T-cell (primary cell): ENCODE data around the gene AGR3. TPM values are rescaled to one million over a fixed set of nuclear protein-coding genes. Genes with fewer than 3 reads are reported as not detected.

ENCODE experiments used
- ATAC-seq, 4 experiments: fragments of 200-7000 bp in 3 of 4; fragments of 150-1000 bp in 1 of 4; cut with Tn5 transposase; replicated peaks in 1 of 4; 1 replicate in 3 of 4; 2 replicates in 1 of 4; pipeline ENCODE4 v1.10.0; 2021; ENCODE audit warnings: moderate library complexity in 3 of 4, mild to moderate bottlenecking in 2 of 4, moderate number of reproducible peaks in 1 of 4
- CTCF ChIA-PET, 2 donors: fragments of 300-600 bp; sonication (Branson Sonifier 250); formaldehyde crosslinking; loops; one replicate each; lab custom pipeline; 2022; ENCODE audit warnings: antibody characterized with exemption in 2 of 2; lab: Charles Lee
- POLR2A ChIA-PET, 2 donors: fragments of 300-600 bp; sonication (Branson Sonifier 250); formaldehyde crosslinking; loops; one replicate each; lab custom pipeline; 2022; ENCODE audit warnings: antibody characterized with exemption in 2 of 2; lab: Charles Lee
- DNase-seq, 35 experiments: peaks; one replicate each; pipeline versions ENCODE4 v3.0.0 to v3.0.0-alpha.2; 2013 to 2023
- H3K27ac ChIP-seq: one replicate; pipeline ENCODE4 v1.5.1; 2013; ENCODE audit warnings: low read length
- H3K27me3 ChIP-seq, 2 experiments: replicated peaks in 1 of 2; 1 replicate in 1 of 2; 2 replicates in 1 of 2; pipeline versions ENCODE4 v1.6.1 to v1.7.0; 2013; ENCODE audit warnings: low read length in 1 of 2, mixed read lengths in 1 of 2; ENCODE audit not compliant: control insufficient read depth in 2 of 2, insufficient read depth in 2 of 2; ENCODE audit errors: extremely low read depth in 1 of 2
- H3K36me3 ChIP-seq, 2 donors: 1 replicate in 1 of 2; 2 replicates in 1 of 2; pipeline versions ENCODE4 v1.6.1 to v1.7.0; 2013; ENCODE audit warnings: low read length in 1 of 2; ENCODE audit not compliant: control insufficient read depth in 2 of 2, insufficient read depth in 1 of 2; ENCODE audit errors: extremely low read depth in 1 of 2
- H3K4me1 ChIP-seq, 2 experiments: 1 replicate in 1 of 2; 2 replicates in 1 of 2; pipeline versions ENCODE4 v1.6.1 to v1.7.0; 2013; ENCODE audit warnings: low read length in 2 of 2, mixed read lengths in 1 of 2; ENCODE audit not compliant: insufficient read depth in 2 of 2, control insufficient read depth in 1 of 2; ENCODE audit errors: extremely low read depth in 1 of 2
- H3K4me3 ChIP-seq, 2 donors: 1 replicate in 1 of 2; 2 replicates in 1 of 2; pipeline versions ENCODE4 v1.5.1 to v1.7.0; 2013; ENCODE audit warnings: mild to moderate bottlenecking in 2 of 2, low read length in 1 of 2, moderate library complexity in 1 of 2; ENCODE audit not compliant: control insufficient read depth in 1 of 2; ENCODE audit errors: extremely low read depth in 1 of 2
- H3K9me3 ChIP-seq: 2 replicates; pipeline ENCODE4 v1.7.0; 2013
- H3K27ac Mint-ChIP-seq, 2 donors: one replicate each; pipeline ENCODE4 v1.8.0; 2020 to 2021; ENCODE audit warnings: mild to moderate bottlenecking in 2 of 2, mixed read lengths in 2 of 2
- H3K27me3 Mint-ChIP-seq, 2 donors: one replicate each; pipeline ENCODE4 v1.8.0; 2021 to 2022; ENCODE audit warnings: mixed read lengths in 2 of 2
- H3K36me3 Mint-ChIP-seq: one replicate; pipeline ENCODE4 v1.8.0; 2021; ENCODE audit warnings: mixed read lengths
- H3K4me1 Mint-ChIP-seq, 3 donors: one replicate each; pipeline ENCODE4 v1.8.0; 2020 to 2022; ENCODE audit warnings: mixed read lengths in 3 of 3, mild to moderate bottlenecking in 1 of 3
- H3K4me3 Mint-ChIP-seq, 3 donors: one replicate each; pipeline ENCODE4 v1.8.0; 2020 to 2022; ENCODE audit warnings: mild to moderate bottlenecking in 3 of 3, mixed read lengths in 3 of 3, moderate library complexity in 3 of 3
- H3K9me3 Mint-ChIP-seq, 3 donors: one replicate each; pipeline ENCODE4 v1.8.0; 2020 to 2022; ENCODE audit warnings: mixed read lengths in 3 of 3
- WGBS: methylation state at CpG from one replicate; pipeline ENCODE4 v1.1.5; 2013; ENCODE audit warnings: missing lambda C conversion rate; ENCODE audit not compliant: insufficient coverage; 5-methylcytosine and 5-hydroxymethylcytosine counted together
- total RNA-seq, 35 experiments: library from RNA in 6 of 35; stranded (reverse) in 6 of 35; fragments of 120-200 nt in 1 of 35; gene quantifications; one replicate each; pipeline versions ENCODE4 v1.2.1 to v1.2.4 and lab custom pipeline; 2013 to 2026

The AGR3 gene
- total RNA-seq, 5 donors from 2014 or later (not counting 1 experiment from before 2014, with no cell fraction given), result not detected

- Histone ChIP-seq H3K9me3 (no peaks in the 10 kb centered on the region), H3K4me3 (no peak overlapping the region), H3K27ac (no peak overlapping the region), H3K27me3 (no peaks in the 10 kb centered on the region), H3K4me1 (no peaks in the 10 kb centered on the region), H3K36me3 (no peaks in the 10 kb centered on the region)
- peaks cover 0 to 2% of the 10 kb centered on the region in 2 donors for H3K27me3 Mint-ChIP-seq
- no peaks in the 10 kb centered on the region for H3K4me1 Mint-ChIP-seq
- H3K36me3 Mint-ChIP-seq, result no peaks in the 10 kb centered on the region
- POLR2A ChIA-PET, result no interaction called here
- no peak for DNase-seq
- no CpG with 5 or more reads among the region's 1 CpG for WGBS
- H3K4me3 Mint-ChIP-seq, result no peak overlapping the region
- CTCF ChIA-PET, result no interaction called here
- ATAC-seq, result no peak
- no peak overlapping the region for H3K27ac Mint-ChIP-seq
- peaks cover 0 to 12% (median 10%) of the 10 kb centered on the region in 3 donors for H3K9me3 Mint-ChIP-seq
These were observed 48.4 kb downstream of the AGR3 start for GRCh38 chr7:16833373-16833772.

- Histone ChIP-seq H3K4me3 (no peak overlapping the region), H3K36me3 (no peaks in the 10 kb centered on the region), H3K9me3 (no peaks in the 10 kb centered on the region), H3K27ac (no peak overlapping the region), H3K4me1 (no peaks in the 10 kb centered on the region), H3K27me3 (peaks cover 0 to 8% of the 10 kb centered on the region in 2 experiments)
- POLR2A ChIA-PET, result no interaction called here
- peaks cover 12 to 16% of the 10 kb centered on the region in 2 donors for H3K27me3 Mint-ChIP-seq
- no peaks in the 10 kb centered on the region for H3K4me1 Mint-ChIP-seq
- peaks cover 0 to 17% (median 10%) of the 10 kb centered on the region in 3 donors for H3K9me3 Mint-ChIP-seq
- no peak overlapping the region for H3K4me3 Mint-ChIP-seq
- DNase-seq (no peak), ATAC-seq (no peak)
- CTCF ChIA-PET, result no interaction called here
- H3K27ac Mint-ChIP-seq, result no peak overlapping the region
- no peaks in the 10 kb centered on the region for H3K36me3 Mint-ChIP-seq
These were observed 55.7 kb downstream of the AGR3 start for GRCh38 chr7:16826060-16826459.

DNA sequence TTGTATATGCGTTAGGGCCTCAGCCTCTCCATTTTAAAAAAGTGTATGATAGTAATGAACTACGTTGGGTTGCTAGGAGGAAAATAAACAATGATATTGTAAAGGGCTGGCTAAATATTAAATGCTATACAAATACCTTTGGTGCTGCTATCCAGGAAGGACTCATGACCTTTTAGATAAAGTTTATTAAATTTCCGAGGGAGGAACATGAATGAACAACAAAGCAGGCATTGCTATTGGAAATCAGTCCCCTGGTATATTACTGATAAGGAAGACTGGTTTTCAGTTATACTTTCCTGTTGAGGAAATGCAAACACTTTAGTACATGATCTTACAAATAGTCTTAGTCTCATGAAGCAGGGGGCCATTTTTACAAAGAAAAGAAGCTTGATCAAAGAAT lies 59.8 kb downstream of the AGR3 start:
- Histone ChIP-seq H3K27ac (no peak overlapping the region), H3K4me3 (no peak overlapping the region), H3K36me3 (no peaks in the 10 kb centered on the region), H3K27me3 (peaks cover 0 to 8% of the 10 kb centered on the region in 2 experiments), H3K9me3 (no peaks in the 10 kb centered on the region), H3K4me1 (no peaks in the 10 kb centered on the region)
- no peak for DNase-seq
- ATAC-seq, result no peak
- Mint-ChIP-seq H3K9me3 (no peaks in the 10 kb centered on the region), H3K4me3 (no peak overlapping the region), H3K27me3 (peaks cover 9 to 10% of the 10 kb centered on the region in 2 donors), H3K27ac (no peak overlapping the region), H3K36me3 (no peaks in the 10 kb centered on the region), H3K4me1 (no peaks in the 10 kb centered on the region)
- CTCF ChIA-PET, result no interaction called here
- POLR2A ChIA-PET, result no interaction called here
- WGBS, result no CpG with 5 or more reads among the region's 3 CpGs

- no peak for ATAC-seq
- CTCF ChIA-PET, result no interaction called here
- no peak for DNase-seq
- POLR2A ChIA-PET, result interaction anchor here in 1 of 2 donors (0.7 kb wide), 1 partner anchor 476 kb away, joined by 4 read pairs; no protein-coding TSS in a partner anchor
- 86% methylated on average over 1 of the region's 3 CpGs for WGBS
- peaks cover 10 to 13% of the 10 kb centered on the region in 2 donors for H3K27me3 Mint-ChIP-seq
- no peaks in the 10 kb centered on the region for H3K4me1 ChIP-seq
- H3K9me3 ChIP-seq, result no peaks in the 10 kb centered on the region
- no peaks in the 10 kb centered on the region for H3K36me3 ChIP-seq
- H3K27ac Mint-ChIP-seq, result no peak overlapping the region
- H3K27me3 ChIP-seq, result peaks cover 0 to 2% of the 10 kb centered on the region in 2 experiments
- no peaks in the 10 kb centered on the region for H3K9me3 Mint-ChIP-seq
- no peaks in the 10 kb centered on the region for H3K4me1 Mint-ChIP-seq
- H3K27ac ChIP-seq, result no peak overlapping the region
- H3K36me3 Mint-ChIP-seq, result no peaks in the 10 kb centered on the region
- H3K4me3 ChIP-seq, result no peak overlapping the region
- no peak overlapping the region for H3K4me3 Mint-ChIP-seq
These were observed 63.1 kb downstream of the AGR3 start for GRCh38 chr7:16818732-16819131.

DNA sequence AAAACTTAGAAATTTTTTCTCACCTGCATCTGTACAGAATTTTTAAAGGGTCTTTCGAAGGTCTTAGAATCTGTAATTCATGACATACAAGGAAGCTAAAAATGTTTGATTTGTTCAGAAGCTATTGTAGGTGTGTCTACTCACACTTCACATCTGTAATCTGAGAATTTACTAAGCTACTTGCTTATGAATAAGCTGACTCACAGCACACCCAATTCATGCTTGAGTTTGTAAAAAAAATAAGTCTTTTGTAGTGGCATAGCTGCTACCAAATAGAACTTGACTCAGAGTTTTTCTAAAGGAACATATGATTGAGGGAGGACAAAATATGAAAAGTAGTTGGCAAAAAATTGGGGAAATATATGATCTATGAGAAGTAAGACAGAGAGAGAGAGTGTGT lies 64.2 kb downstream of the AGR3 start:
- no peaks in the 10 kb centered on the region for H3K4me1 Mint-ChIP-seq
- no peak for DNase-seq
- no peaks in the 10 kb centered on the region for H3K36me3 ChIP-seq

GRCh38 chr7:16816824-16817223 lies 65.0 kb downstream of the AGR3 start:
- Mint-ChIP-seq H3K36me3 (no peaks in the 10 kb centered on the region), H3K27me3 (peaks cover 10 to 15% of the 10 kb centered on the region in 2 donors), H3K27ac (no peak overlapping the region), H3K4me1 (no peaks in the 10 kb centered on the region), H3K9me3 (no peaks in the 10 kb centered on the region), H3K4me3 (no peak overlapping the region)
- 52% methylated on average over 2 of the region's 2 CpGs for WGBS
- Histone ChIP-seq H3K4me1 (no peaks in the 10 kb centered on the region), H3K27me3 (peaks cover 0 to 2% of the 10 kb centered on the region in 2 experiments), H3K9me3 (no peaks in the 10 kb centered on the region), H3K4me3 (no peak overlapping the region), H3K36me3 (no peaks in the 10 kb centered on the region), H3K27ac (no peak overlapping the region)
- ChIA-PET POLR2A (no interaction called here), CTCF (no interaction called here)
- DNase-seq (no peak), ATAC-seq (no peak)

More for the DNA sequence above, 64.2 kb downstream of the AGR3 start:
- no peak for ATAC-seq
- ChIA-PET CTCF (interaction anchor here in 1 of 2 donors (0.6 kb wide), 1 partner anchor 507 kb away, joined by 3 read pairs; no protein-coding TSS in a partner anchor), POLR2A (interaction anchor here (0.6 to 0.7 kb wide), 3 partner anchors 8 to 467 kb away, joined by 3 to 4 read pairs (median 3); no protein-coding TSS in a partner anchor)
- Mint-ChIP-seq H3K36me3 (no peaks in the 10 kb centered on the region), H3K27ac (no peak overlapping the region), H3K9me3 (no peaks in the 10 kb centered on the region), H3K4me3 (no peak overlapping the region), H3K27me3 (peaks cover 10 to 15% of the 10 kb centered on the region in 2 donors)
- no peaks in the 10 kb centered on the region for H3K9me3 ChIP-seq
- H3K27me3 ChIP-seq, result peaks cover 0 to 2% of the 10 kb centered on the region in 2 experiments
- no peak overlapping the region for H3K4me3 ChIP-seq
- H3K4me1 ChIP-seq, result no peaks in the 10 kb centered on the region
- H3K27ac ChIP-seq, result no peak overlapping the region
- WGBS, result no CpG with 5 or more reads among the region's 1 CpG

DNA sequence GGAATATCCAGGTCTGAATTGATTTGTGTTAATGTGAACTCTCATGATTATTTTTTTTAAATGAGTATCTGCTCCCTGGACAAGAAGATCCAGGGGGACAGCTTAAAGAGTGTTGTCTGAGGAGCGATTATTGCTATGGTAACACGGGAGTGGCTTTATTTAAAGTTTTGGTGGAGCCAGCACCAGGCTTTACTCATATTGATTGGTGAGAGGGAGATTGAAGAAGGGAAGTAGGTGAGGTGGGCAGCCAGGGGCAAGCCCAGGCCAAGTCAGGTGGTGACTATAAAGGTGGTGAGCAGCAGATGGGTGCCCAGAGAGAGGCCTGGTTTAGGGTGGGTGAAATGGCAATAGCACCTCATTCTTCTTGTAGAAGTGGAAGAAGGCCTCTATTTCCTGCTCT lies 66.8 kb downstream of the AGR3 start:
- H3K27ac ChIP-seq, result no peak overlapping the region
- 97% methylated on average over 2 of the region's 2 CpGs for WGBS
- CTCF ChIA-PET, result no interaction called here
- H3K4me1 Mint-ChIP-seq, result no peaks in the 10 kb centered on the region
- H3K4me3 Mint-ChIP-seq, result no peak overlapping the region
- H3K4me1 ChIP-seq, result no peaks in the 10 kb centered on the region
- no peaks in the 10 kb centered on the region for H3K36me3 ChIP-seq
- POLR2A ChIA-PET, result no interaction called here
- no peaks in the 10 kb centered on the region for H3K9me3 Mint-ChIP-seq
- H3K27me3 ChIP-seq, result peaks cover 0 to 2% of the 10 kb centered on the region in 2 experiments
- no peaks in the 10 kb centered on the region for H3K9me3 ChIP-seq
- ATAC-seq (no peak), DNase-seq (no peak)
- H3K27me3 Mint-ChIP-seq, result peaks cover 7 to 12% of the 10 kb centered on the region in 2 donors
- H3K36me3 Mint-ChIP-seq, result no peaks in the 10 kb centered on the region
- no peak overlapping the region for H3K27ac Mint-ChIP-seq
- no peak overlapping the region for H3K4me3 ChIP-seq
